GM18508 (cell line): ENCODE results near the gene KRTAP5-7.

Experiments
- ATAC-seq: cut with Tn5 transposase; IDR thresholded peaks from one replicate; pipeline ENCODE4 v1.9.1; 2021; ENCODE audit warnings: moderate number of reproducible peaks; ENCODE audit not compliant: insufficient read depth, unreplicated experiment

The KRTAP5-7 gene

GRCh38 chr11:71495286-71496230, 31.5 kb upstream of the KRTAP5-7 start:
- no peak for ATAC-seq

GRCh38 chr11:71496421-71496820, 30.6 kb upstream of the KRTAP5-7 start:
- no peak for ATAC-seq

GRCh38 chr11:71498091-71498490, 29.0 kb upstream of the KRTAP5-7 start:
- no peak for ATAC-seq

- no peak for ATAC-seq
Measured at GRCh38 chr11:71499125-71499524, 27.9 kb upstream of the KRTAP5-7 start.

- ATAC-seq = no peak
Measured at GRCh38 chr11:71499546-71499945, 27.5 kb upstream of the KRTAP5-7 start.

- ATAC-seq = no peak
Measured at GRCh38 chr11:71500601-71501021, 26.5 kb upstream of the KRTAP5-7 start.

GRCh38 chr11:71501071-71501985, 25.7 kb upstream of the KRTAP5-7 start:
- no peak for ATAC-seq

GRCh38 chr11:71502026-71502425, 25.0 kb upstream of the KRTAP5-7 start:
- ATAC-seq = no peak

- ATAC-seq = no peak
Measured at GRCh38 chr11:71502871-71503435, 24.1 kb upstream of the KRTAP5-7 start.

GRCh38 chr11:71504531-71504930, 22.5 kb upstream of the KRTAP5-7 start:
- ATAC-seq = no peak

GRCh38 chr11:71505001-71505400, 22.1 kb upstream of the KRTAP5-7 start:
- ATAC-seq = no peak

GRCh38 chr11:71505781-71506180, 21.3 kb upstream of the KRTAP5-7 start:
- no peak for ATAC-seq

GRCh38 chr11:71507102-71507501, 20.0 kb upstream of the KRTAP5-7 start:
- ATAC-seq = no peak

- no peak for ATAC-seq
Measured at GRCh38 chr11:71518506-71519471, 8.3 kb upstream of the KRTAP5-7 start.

GRCh38 chr11:71519546-71519945, 7.5 kb upstream of the KRTAP5-7 start:
- ATAC-seq = no peak

- no peak for ATAC-seq
Measured at GRCh38 chr11:71525188-71525937, 1.7 kb upstream of the KRTAP5-7 start.

GRCh38 chr11:71525938-71526495, 1.1 kb upstream of the KRTAP5-7 start:
- ATAC-seq = no peak

- ATAC-seq = no peak
Measured at GRCh38 chr11:71527576-71528210, 626 bp downstream of the KRTAP5-7 start.
